BLaER1 (cell line): ENCODE measurements around the gene CLIC4.
"Not testable (repeated sequence)": the region's sequence is repeated elsewhere in the genome, so short reads cannot be mapped to it uniquely, and the experiment has no call there.

Source experiments
- H3K27ac ChIP-seq: shearing (Covaris generic); formaldehyde crosslinking; 2 replicates; pipeline ENCODE4 v1.8.1; 2022
- H3K27me3 ChIP-seq: shearing (Covaris generic); formaldehyde crosslinking; 2 replicates; pipeline ENCODE4 v1.8.1; 2022
- H3K36me3 ChIP-seq: shearing (Covaris generic); formaldehyde crosslinking; 2 replicates; pipeline ENCODE4 v1.8.1; 2022
- H3K4me1 ChIP-seq: shearing (Covaris generic); formaldehyde crosslinking; 2 replicates; pipeline ENCODE4 v1.8.1; 2022
- H3K4me2 ChIP-seq: shearing (Covaris generic); formaldehyde crosslinking; 2 replicates; pipeline ENCODE4 v1.8.1; 2022
- H3K4me3 ChIP-seq: shearing (Covaris generic); formaldehyde crosslinking; 2 replicates; pipeline ENCODE4 v1.8.1; 2022
- H3K9ac ChIP-seq: shearing (Covaris generic); formaldehyde crosslinking; 2 replicates; pipeline ENCODE4 v1.8.1; 2022
- H3K9me3 ChIP-seq: shearing (Covaris generic); formaldehyde crosslinking; 2 replicates; pipeline ENCODE4 v1.8.1; 2022
- H4K20me1 ChIP-seq: shearing (Covaris generic); formaldehyde crosslinking; 2 replicates; pipeline ENCODE4 v1.8.1; 2022
- Cebpa-rat ChIP-seq: shearing (Covaris generic); IDR thresholded peaks from 2 replicates; pipeline ENCODE4 v1.8.1; 2022

The CLIC4 gene

GRCh38 chr1:24744911-24745710, at the start of gene CLIC4:
Gene CLIC4 (plus strand): TSS chr1:24745447. CDS start chr1:24745554, 107 bp downstream.
- Histone ChIP-seq H3K4me2 (peak within 1 kb of the TSS; percentile 87), H3K9me3 (no peaks in the 10 kb centered on the region), H3K4me3 (peak within 1 kb of the TSS; percentile 97), H3K36me3 (peaks cover 3% of the 10 kb centered on the region), H3K9ac (peak within 1 kb of the TSS; percentile 98), H3K4me1 (peaks cover 64% of the 10 kb centered on the region), H4K20me1 (peaks cover 32% of the 10 kb centered on the region), H3K27me3 (no peaks in the 10 kb centered on the region), H3K27ac (peak within 1 kb of the TSS; percentile 96)
- no peak for TF ChIP-seq Cebpa-rat

GRCh38 chr1:24696041-24696755, 49.0 kb upstream of the CLIC4 start:
- H3K4me2 ChIP-seq, result peak overlapping the region; percentile 88
- TF ChIP-seq Cebpa-rat, result no peak
- no peak overlapping the region for H3K9ac ChIP-seq
- no peak overlapping the region; the same call in 1 of the 2 replicates for H3K27ac ChIP-seq
- H3K9me3 ChIP-seq, result no peaks in the 10 kb centered on the region; the same call in 1 of the 2 replicates
- H4K20me1 ChIP-seq, result peaks cover 15% of the 10 kb centered on the region
- peaks cover 74% of the 10 kb centered on the region for H3K4me1 ChIP-seq
- peak overlapping the region; percentile 43; the same call in 1 of the 2 replicates for H3K4me3 ChIP-seq
- no peaks in the 10 kb centered on the region for H3K36me3 ChIP-seq
- H3K27me3 ChIP-seq, result no peaks in the 10 kb centered on the region

GRCh38 chr1:24696756-24697330, 48.4 kb upstream of the CLIC4 start:
- peak overlapping the region; percentile 43 for H3K4me3 ChIP-seq
- peaks cover 74% of the 10 kb centered on the region for H3K4me1 ChIP-seq
- H3K4me2 ChIP-seq, result peak overlapping the region; percentile 88
- no peak overlapping the region; the same call in 1 of the 2 replicates for H3K27ac ChIP-seq
- peak; percentile 58 for TF ChIP-seq Cebpa-rat
- H3K36me3 ChIP-seq, result no peaks in the 10 kb centered on the region
- H3K9me3 ChIP-seq, result no peaks in the 10 kb centered on the region; the same call in 1 of the 2 replicates
- no peaks in the 10 kb centered on the region for H3K27me3 ChIP-seq
- no peak overlapping the region for H3K9ac ChIP-seq
- peaks cover 15% of the 10 kb centered on the region for H4K20me1 ChIP-seq

GRCh38 chr1:24697453-24698001, 47.7 kb upstream of the CLIC4 start:
- not testable (repeated sequence) for H3K27ac ChIP-seq, H3K9me3 ChIP-seq, H3K36me3 ChIP-seq, H3K27me3 ChIP-seq, H3K9ac ChIP-seq
- peak overlapping the region; percentile 43 for H3K4me3 ChIP-seq
- peak overlapping the region; percentile 88 for H3K4me2 ChIP-seq
- H3K4me1 ChIP-seq, result peaks cover 74% of the 10 kb centered on the region
- peaks cover 15% of the 10 kb centered on the region for H4K20me1 ChIP-seq

GRCh38 chr1:24698326-24698725, 46.9 kb upstream of the CLIC4 start:
- not testable (repeated sequence) for H3K9ac ChIP-seq, H3K9me3 ChIP-seq, H3K27ac ChIP-seq, H3K27me3 ChIP-seq, H3K4me3 ChIP-seq, H3K36me3 ChIP-seq, H3K4me2 ChIP-seq
- H4K20me1 ChIP-seq, result peaks cover 15% of the 10 kb centered on the region
- peaks cover 74% of the 10 kb centered on the region for H3K4me1 ChIP-seq

GRCh38 chr1:24699628-24700027, 45.6 kb upstream of the CLIC4 start:
- Histone ChIP-seq H3K4me3 (no peak overlapping the region), H3K4me1 (peaks cover 65% of the 10 kb centered on the region), H3K36me3 (no peaks in the 10 kb centered on the region), H3K4me2 (peak overlapping the region; percentile 63), H3K9ac (no peak overlapping the region), H3K9me3 (no peaks in the 10 kb centered on the region; the same call in 1 of the 2 replicates), H3K27ac (no peak overlapping the region), H3K27me3 (no peaks in the 10 kb centered on the region), H4K20me1 (peaks cover 15% of the 10 kb centered on the region)
- TF ChIP-seq Cebpa-rat, result no peak

GRCh38 chr1:24702511-24703293, 42.5 kb upstream of the CLIC4 start:
- no peaks in the 10 kb centered on the region; the same call in 1 of the 2 replicates for H3K9me3 ChIP-seq
- no peak for TF ChIP-seq Cebpa-rat
- H3K4me3 ChIP-seq, result no peak overlapping the region
- no peak overlapping the region for H3K4me2 ChIP-seq
- H3K36me3 ChIP-seq, result no peaks in the 10 kb centered on the region
- peaks cover 64% of the 10 kb centered on the region for H3K4me1 ChIP-seq
- no peaks in the 10 kb centered on the region for H4K20me1 ChIP-seq
- H3K27ac ChIP-seq, result no peak overlapping the region
- H3K9ac ChIP-seq, result no peak overlapping the region
- H3K27me3 ChIP-seq, result no peaks in the 10 kb centered on the region

- Histone ChIP-seq H3K4me2 (peak overlapping the region; percentile 83), H3K27me3 (no peaks in the 10 kb centered on the region), H3K9me3 (no peaks in the 10 kb centered on the region), H3K9ac (peak overlapping the region; percentile 38; the same call in 1 of the 2 replicates), H4K20me1 (no peaks in the 10 kb centered on the region), H3K27ac (peak overlapping the region; percentile 67), H3K4me1 (peaks cover 58% of the 10 kb centered on the region), H3K4me3 (0 out of 2 replicates have a peak overlapping the region, but pooled peaks have one; percentile 44), H3K36me3 (no peaks in the 10 kb centered on the region)
- TF ChIP-seq Cebpa-rat, result no peak
Observed at GRCh38 chr1:24704411-24705259, 40.6 kb upstream of the CLIC4 start.
